ENCODE data around the gene LGALS9B. TPM values are rescaled to one million over a fixed set of nuclear protein-coding genes. Genes with fewer than 3 reads are reported as not detected.
"Not testable (repeated sequence)": the region's sequence is repeated elsewhere in the genome, so short reads cannot be mapped to it uniquely, and the experiment has no call there.

Gene LGALS9B
- total RNA-seq, 1 donor from 2014 or later: not detected

GRCh38 chr17:20440665-20441064 lies 26.7 kb downstream of the LGALS9B start:
- not testable (repeated sequence) for H3K9me3 Mint-ChIP-seq (ENCODE audit: unreplicated experiment); H3K27me3 Mint-ChIP-seq (ENCODE audit: unreplicated experiment); H3K27ac Mint-ChIP-seq (ENCODE audit: unreplicated experiment); H3K4me1 Mint-ChIP-seq (ENCODE audit: low read depth, unreplicated experiment); DNase-seq; H3K36me3 Mint-ChIP-seq (ENCODE audit: unreplicated experiment); H3K4me3 Mint-ChIP-seq (ENCODE audit: unreplicated experiment)

- DNase-seq; H3K27ac Mint-ChIP-seq (ENCODE audit: unreplicated experiment); H3K36me3 Mint-ChIP-seq (ENCODE audit: unreplicated experiment); H3K9me3 Mint-ChIP-seq (ENCODE audit: unreplicated experiment); H3K4me3 Mint-ChIP-seq (ENCODE audit: unreplicated experiment); H3K4me1 Mint-ChIP-seq (ENCODE audit: low read depth, unreplicated experiment); H3K27me3 Mint-ChIP-seq (ENCODE audit: unreplicated experiment): not testable (repeated sequence)
These were observed 32.2 kb downstream of the LGALS9B start for GRCh38 chr17:20435166-20435565.

GRCh38 chr17:20433382-20433781 lies 34.0 kb downstream of the LGALS9B start:
- not testable (repeated sequence) for H3K36me3 Mint-ChIP-seq (ENCODE audit: unreplicated experiment); H3K4me1 Mint-ChIP-seq (ENCODE audit: low read depth, unreplicated experiment); H3K4me3 Mint-ChIP-seq (ENCODE audit: unreplicated experiment); DNase-seq; H3K27me3 Mint-ChIP-seq (ENCODE audit: unreplicated experiment); H3K27ac Mint-ChIP-seq (ENCODE audit: unreplicated experiment); H3K9me3 Mint-ChIP-seq (ENCODE audit: unreplicated experiment)

- not testable (repeated sequence) for H3K4me3 Mint-ChIP-seq (ENCODE audit: unreplicated experiment); H3K9me3 Mint-ChIP-seq (ENCODE audit: unreplicated experiment); H3K36me3 Mint-ChIP-seq (ENCODE audit: unreplicated experiment); H3K27me3 Mint-ChIP-seq (ENCODE audit: unreplicated experiment); H3K27ac Mint-ChIP-seq (ENCODE audit: unreplicated experiment); DNase-seq; H3K4me1 Mint-ChIP-seq (ENCODE audit: low read depth, unreplicated experiment)
These were observed 40.1 kb downstream of the LGALS9B start for GRCh38 chr17:20427264-20427663.

- DNase-seq; H3K36me3 Mint-ChIP-seq (ENCODE audit: unreplicated experiment); H3K9me3 Mint-ChIP-seq (ENCODE audit: unreplicated experiment); H3K27ac Mint-ChIP-seq (ENCODE audit: unreplicated experiment); H3K27me3 Mint-ChIP-seq (ENCODE audit: unreplicated experiment); H3K4me3 Mint-ChIP-seq (ENCODE audit: unreplicated experiment); H3K4me1 Mint-ChIP-seq (ENCODE audit: low read depth, unreplicated experiment): not testable (repeated sequence)
These were observed 44.5 kb downstream of the LGALS9B start for GRCh38 chr17:20422826-20423225.

- not testable (repeated sequence) for H3K36me3 Mint-ChIP-seq (ENCODE audit: unreplicated experiment); H3K4me3 Mint-ChIP-seq (ENCODE audit: unreplicated experiment); H3K9me3 Mint-ChIP-seq (ENCODE audit: unreplicated experiment); DNase-seq; H3K27me3 Mint-ChIP-seq (ENCODE audit: unreplicated experiment); H3K27ac Mint-ChIP-seq (ENCODE audit: unreplicated experiment); H3K4me1 Mint-ChIP-seq (ENCODE audit: low read depth, unreplicated experiment)
These were observed 48.5 kb downstream of the LGALS9B start for GRCh38 chr17:20418838-20419237.

- Mint-ChIP-seq H3K27ac (ENCODE audit: unreplicated experiment) (peak overlapping the region; percentile 96), H3K4me3 (ENCODE audit: unreplicated experiment) (peak overlapping the region; percentile 12)
- not testable (repeated sequence) for H3K36me3 Mint-ChIP-seq (ENCODE audit: unreplicated experiment); H3K9me3 Mint-ChIP-seq (ENCODE audit: unreplicated experiment); H3K27me3 Mint-ChIP-seq (ENCODE audit: unreplicated experiment); DNase-seq; H3K4me1 Mint-ChIP-seq (ENCODE audit: low read depth, unreplicated experiment)
These were observed 49.8 kb downstream of the LGALS9B start for GRCh38 chr17:20417492-20418080.

GRCh38 chr17:20416381-20416911 lies 50.9 kb downstream of the LGALS9B start:
- H3K27ac Mint-ChIP-seq (ENCODE audit: unreplicated experiment); H3K4me1 Mint-ChIP-seq (ENCODE audit: low read depth, unreplicated experiment); H3K36me3 Mint-ChIP-seq (ENCODE audit: unreplicated experiment); H3K9me3 Mint-ChIP-seq (ENCODE audit: unreplicated experiment); H3K27me3 Mint-ChIP-seq (ENCODE audit: unreplicated experiment): not testable (repeated sequence)
- peak; percentile 17 for DNase-seq
- H3K4me3 Mint-ChIP-seq (ENCODE audit: unreplicated experiment): peak overlapping the region; percentile 34

- DNase-seq; H3K4me3 Mint-ChIP-seq (ENCODE audit: unreplicated experiment); H3K4me1 Mint-ChIP-seq (ENCODE audit: low read depth, unreplicated experiment); H3K27ac Mint-ChIP-seq (ENCODE audit: unreplicated experiment); H3K9me3 Mint-ChIP-seq (ENCODE audit: unreplicated experiment); H3K36me3 Mint-ChIP-seq (ENCODE audit: unreplicated experiment); H3K27me3 Mint-ChIP-seq (ENCODE audit: unreplicated experiment): not testable (repeated sequence)
These were observed 51.9 kb downstream of the LGALS9B start for GRCh38 chr17:20415479-20415878.

GRCh38 chr17:20401306-20402022 lies 65.9 kb downstream of the LGALS9B start:
- not testable (repeated sequence) for H3K4me1 Mint-ChIP-seq (ENCODE audit: low read depth, unreplicated experiment); H3K36me3 Mint-ChIP-seq (ENCODE audit: unreplicated experiment); H3K9me3 Mint-ChIP-seq (ENCODE audit: unreplicated experiment); H3K4me3 Mint-ChIP-seq (ENCODE audit: unreplicated experiment); H3K27me3 Mint-ChIP-seq (ENCODE audit: unreplicated experiment); DNase-seq; H3K27ac Mint-ChIP-seq (ENCODE audit: unreplicated experiment)

- H3K36me3 Mint-ChIP-seq (ENCODE audit: unreplicated experiment); H3K27ac Mint-ChIP-seq (ENCODE audit: unreplicated experiment); DNase-seq; H3K9me3 Mint-ChIP-seq (ENCODE audit: unreplicated experiment); H3K4me3 Mint-ChIP-seq (ENCODE audit: unreplicated experiment); H3K4me1 Mint-ChIP-seq (ENCODE audit: low read depth, unreplicated experiment); H3K27me3 Mint-ChIP-seq (ENCODE audit: unreplicated experiment): not testable (repeated sequence)
These were observed 66.6 kb downstream of the LGALS9B start for GRCh38 chr17:20400559-20401305.
